ENCODE results near the gene PMEPA1.
"Not testable (repeated sequence)": the region's sequence is repeated elsewhere in the genome, so short reads cannot be mapped to it uniquely, and the experiment has no call there.

PMEPA1 gene

DNA sequence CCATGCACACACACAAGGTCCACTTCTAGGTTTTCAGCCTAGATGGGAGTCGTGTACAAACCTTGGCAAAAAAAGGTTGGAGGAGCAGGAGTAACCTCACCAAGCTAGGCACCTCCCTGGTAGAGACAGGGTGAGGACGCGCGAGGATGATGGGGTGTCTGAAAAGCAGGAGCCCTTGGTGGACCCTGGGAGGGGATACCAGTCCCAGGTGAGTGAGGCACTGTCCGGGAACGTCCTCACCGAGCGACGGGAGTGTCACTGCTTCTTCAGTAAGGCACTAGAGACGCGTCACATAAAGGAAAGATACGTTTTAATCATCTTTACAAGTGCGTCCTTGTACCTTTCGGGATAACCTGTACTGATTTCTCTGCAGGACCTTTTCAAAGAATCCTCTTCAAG is 60.2 kb downstream of the PMEPA1 start:
- no peak for DNase-seq (ENCODE audit: low spot score)

DNA sequence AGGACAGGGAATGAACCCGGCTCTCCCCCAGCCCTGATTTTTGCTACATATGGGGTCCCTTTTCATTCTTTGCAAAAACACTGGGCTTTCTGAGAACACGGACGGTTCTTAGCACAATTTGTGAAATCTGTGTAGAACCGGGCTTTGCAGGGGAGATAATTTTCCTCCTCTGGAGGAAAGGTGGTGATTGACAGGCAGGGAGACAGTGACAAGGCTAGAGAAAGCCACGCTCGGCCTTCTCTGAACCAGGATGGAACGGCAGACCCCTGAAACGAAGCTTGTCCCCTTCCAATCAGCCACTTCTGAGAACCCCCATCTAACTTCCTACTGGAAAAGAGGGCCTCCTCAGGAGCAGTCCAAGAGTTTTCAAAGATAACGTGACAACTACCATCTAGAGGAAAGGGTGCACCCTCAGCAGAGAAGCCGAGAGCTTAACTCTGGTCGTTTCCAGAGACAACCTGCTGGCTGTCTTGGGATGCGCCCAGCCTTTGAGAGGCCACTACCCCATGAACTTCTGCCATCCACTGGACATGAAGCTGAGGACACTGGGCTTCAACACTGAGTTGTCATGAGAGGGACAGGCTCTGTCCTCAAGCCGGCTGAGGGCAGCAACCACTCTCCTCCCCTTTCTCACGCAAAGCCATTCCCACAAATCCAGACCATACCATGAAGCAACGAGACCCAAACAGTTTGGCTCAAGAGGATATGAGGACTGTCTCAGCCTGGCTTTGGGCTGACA is 60.8 kb downstream of the PMEPA1 start:
- DNase-seq (ENCODE audit: low spot score) = no peak

DNA sequence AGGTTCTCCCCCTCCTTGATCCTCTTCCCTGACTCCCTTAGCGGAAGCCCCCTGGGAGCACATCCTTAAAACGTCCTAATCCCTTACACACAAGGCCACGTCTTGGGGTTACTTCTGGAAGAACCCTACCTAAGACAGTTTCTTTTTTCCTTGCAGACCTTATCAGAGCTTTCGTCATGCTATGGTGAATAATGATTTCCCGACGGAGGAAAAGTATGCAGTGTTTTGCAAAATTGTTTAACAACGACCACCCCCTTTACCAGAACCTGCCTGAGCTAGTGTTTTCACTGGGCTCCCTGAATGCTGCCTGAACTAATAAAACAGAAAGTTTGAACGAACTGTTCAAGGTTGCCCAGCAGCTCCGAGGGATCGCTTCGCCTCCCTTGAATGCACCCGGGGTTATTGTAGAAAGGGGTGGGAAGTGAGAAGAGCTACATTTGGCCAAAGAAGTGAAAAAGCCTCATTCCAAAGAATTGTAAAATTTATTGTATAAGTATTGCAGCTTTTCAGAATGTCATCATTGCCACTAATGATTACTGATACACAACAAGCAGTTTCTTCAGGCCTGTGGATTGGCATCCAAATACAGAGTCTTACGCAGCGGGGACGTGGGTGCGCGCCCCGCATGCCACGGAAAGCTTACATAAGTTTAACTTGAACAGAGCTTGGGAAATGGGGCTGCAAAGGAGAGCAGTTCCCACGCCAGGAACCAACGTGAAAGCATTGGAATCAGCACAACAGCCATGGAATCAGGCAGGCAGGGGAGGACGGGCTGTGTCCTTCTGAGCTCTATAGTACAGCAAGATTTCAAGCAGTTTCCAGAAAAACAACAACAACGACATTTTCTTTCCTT is 61.7 kb downstream of the PMEPA1 start:
- DNase-seq (ENCODE audit: low spot score) = no peak

DNA sequence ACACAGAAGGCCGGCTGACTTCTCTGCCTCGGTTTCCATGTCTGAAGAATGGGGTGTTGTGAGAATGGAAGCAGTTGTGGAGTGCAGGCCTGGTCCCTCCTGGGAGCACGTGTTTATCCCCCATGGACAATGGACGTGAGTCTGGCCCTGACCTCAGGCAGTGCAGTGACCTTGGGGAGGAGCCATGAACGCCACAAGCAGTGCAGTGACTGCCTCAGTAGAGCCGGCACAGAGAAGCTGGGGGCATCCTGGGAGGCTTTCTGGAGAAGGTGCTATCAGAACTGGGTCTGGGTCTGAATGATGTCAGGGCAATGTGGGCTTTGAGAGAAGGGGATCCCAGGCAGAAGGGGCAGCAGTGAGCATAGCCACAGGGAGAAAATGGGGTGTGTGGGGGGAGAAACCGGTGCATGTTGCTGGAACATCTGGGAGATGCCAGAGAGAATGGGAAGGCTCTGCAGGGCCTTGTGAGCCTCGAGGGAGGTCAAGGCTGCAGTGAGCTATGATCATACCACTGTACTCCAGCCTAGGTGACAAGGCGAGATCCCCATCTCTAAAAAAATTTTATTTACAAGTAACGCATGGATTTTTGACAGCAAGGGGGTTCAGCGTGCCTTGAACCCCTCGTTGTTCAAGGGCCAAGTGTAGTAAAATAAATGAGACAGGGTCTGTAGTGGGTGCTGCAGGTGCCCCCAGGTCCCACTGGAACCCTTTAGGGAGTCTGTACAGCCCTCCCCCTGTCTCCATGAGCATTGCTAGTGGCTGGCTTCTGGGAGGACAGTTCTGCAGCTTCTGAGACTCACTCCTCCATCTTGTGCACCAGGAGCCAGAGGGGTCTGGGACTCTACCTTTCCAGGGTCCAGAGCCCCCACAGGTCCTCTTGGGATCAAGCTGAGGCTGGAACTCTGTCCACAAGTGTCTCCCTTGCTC is 62.5 kb downstream of the PMEPA1 start:
- DNase-seq (ENCODE audit: low spot score) = no peak

DNA sequence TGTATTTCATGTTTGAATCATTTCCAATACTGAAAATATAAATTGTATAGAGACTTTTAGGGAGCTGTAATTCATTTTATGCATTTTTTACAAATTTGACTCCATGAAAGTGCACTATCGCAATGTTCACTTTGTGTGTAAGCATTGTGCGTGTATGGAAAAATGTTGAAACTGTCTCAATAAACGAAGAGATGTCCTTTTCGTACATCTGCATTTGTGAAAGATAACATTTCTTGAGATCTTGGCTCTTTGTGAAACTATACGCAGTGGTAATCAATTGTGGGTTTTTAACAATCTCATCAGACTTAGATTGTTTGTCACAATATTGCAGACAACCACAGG is 70.9 kb downstream of the PMEPA1 start:
- no peak for DNase-seq (ENCODE audit: low spot score)

DNA sequence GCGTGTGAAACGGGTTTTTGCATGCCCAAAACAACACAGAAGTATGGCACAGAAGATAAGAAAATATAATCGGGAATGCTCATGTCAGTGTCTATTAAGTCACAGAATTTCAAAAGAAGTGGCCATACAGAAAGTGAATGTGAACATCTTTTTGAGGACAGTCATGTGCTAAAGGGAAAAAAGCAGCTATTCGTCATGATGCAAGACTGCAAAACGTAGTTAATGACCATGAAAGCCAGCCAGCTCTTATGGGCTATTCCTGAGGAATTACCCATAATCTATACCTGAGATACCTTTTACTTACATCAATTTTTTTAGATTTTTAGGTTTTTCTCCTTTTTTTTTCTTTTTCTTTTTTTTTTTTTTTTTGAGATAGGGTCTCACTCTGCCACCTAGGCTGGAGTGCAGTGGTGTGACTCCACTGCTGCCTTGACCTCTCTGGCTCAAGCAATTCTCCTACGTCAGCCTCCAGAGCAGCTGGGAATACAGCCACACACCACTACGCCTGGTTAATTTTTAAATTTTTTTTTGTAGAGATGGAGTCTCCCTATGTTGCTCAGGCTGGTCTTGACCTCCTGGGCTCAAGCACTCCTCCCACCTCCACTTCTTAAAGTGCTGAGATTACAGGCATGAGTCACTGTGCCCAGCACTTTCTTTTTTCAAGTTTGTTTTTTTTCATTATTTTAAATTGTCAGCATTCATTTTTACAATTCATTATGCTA is 71.5 kb downstream of the PMEPA1 start:
- no peak for DNase-seq (ENCODE audit: low spot score)

DNA sequence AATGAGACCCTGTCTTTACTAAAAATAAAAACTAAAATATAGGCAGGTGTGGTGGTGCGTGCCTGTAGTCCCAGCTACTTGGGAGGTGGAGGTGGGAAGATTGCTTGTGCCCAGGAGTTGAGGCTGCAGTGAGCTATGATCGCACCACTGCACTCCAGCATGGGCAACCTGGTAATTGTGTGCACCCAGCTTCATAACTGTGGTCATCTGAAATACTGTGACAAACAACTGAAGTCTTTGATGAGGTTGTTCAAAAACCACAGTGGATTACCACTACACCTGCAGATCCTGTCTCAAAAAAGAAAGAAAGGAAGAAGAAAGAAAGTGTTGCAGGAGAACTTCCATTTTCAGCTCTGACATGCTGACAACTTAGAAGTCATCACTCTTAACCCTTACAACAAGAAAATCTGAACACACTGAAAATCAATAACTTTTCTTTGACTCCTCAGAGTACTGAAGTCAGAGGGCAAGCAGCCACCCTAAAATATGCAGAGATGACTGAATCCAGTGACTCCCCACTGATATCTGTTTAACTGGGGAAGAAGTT is 75.8 kb downstream of the PMEPA1 start:
- no peak for DNase-seq (ENCODE audit: low spot score)

DNA sequence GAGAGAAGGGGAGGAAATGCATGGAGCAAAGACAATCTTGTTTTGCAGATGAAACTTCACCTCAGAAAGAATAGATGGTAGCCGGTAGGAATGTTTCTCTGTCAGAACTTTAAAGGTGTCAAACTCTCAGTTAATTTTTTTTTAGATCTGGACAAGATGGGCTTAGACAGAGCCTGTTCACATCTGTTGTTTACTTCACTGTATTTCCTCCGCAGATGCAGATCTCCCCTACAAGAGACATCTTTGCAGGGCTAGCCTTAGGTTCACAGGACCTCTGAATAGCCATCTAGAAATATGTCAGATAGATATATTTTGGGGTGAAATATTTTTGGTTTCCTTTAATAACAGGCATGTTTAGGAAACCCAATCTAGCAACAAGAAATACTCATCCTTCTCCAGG is 77.5 kb downstream of the PMEPA1 start:
- no peak for DNase-seq (ENCODE audit: low spot score)

DNA sequence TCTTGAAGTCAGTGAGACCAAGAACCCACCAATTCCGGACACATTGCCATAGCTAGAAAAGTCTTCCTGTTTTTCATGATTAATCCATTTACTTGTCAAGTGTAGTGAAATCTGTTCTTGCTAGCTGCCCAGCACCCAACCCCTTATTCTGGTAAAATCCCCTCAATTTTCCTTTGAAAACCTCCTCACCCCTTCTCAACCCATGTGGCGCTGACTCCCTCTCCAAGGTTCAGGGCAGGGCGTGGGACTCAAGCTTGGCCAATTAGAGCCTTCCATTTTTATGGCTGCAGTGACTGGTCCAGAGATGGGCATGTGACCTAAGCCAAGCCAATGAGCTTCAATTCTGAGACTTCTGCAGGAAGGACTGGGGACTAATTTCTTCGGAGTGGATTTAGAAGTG is 79.8 kb downstream of the PMEPA1 start:
- no peak for DNase-seq (ENCODE audit: low spot score)

DNA sequence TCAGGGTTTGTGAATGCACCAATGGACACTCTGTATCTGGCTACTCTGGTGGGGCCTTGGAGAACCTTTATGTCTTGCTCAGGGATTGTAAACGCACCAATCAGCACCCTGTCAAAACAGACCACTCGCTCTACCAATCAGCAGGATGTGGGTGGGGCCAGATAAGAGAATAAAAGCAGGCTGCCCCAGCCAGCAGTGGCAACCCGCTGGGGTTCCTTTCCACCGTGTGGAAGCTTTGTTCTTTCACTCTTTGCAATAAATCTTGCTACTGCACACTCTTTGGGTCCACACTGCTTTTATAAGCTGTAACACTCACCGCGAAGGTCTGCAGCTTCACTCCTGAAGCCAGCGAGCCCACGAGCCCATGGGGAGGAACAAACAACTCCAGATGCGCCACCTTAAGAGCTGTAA is 80.3 kb downstream of the PMEPA1 start:
- not testable (repeated sequence) for DNase-seq (ENCODE audit: low spot score)

DNA sequence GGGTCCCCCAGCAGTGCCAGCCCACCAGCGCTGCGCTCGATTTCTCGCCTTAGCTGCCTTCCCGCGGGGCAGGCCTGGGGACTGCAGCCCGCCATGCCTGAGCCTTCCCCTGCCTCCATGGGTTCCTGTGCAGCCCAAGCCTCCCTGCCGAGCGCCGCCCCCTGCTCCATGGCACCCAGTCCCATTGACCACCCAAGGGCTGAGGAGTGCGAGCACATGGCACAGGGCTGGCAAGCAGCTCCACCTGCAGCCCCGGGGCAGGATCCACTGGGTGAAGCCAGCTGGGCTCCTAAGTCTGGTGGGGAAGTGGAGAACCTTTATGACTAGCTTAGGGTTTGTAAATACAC is 80.9 kb downstream of the PMEPA1 start:
- DNase-seq (ENCODE audit: low spot score) = not testable (repeated sequence)

DNA sequence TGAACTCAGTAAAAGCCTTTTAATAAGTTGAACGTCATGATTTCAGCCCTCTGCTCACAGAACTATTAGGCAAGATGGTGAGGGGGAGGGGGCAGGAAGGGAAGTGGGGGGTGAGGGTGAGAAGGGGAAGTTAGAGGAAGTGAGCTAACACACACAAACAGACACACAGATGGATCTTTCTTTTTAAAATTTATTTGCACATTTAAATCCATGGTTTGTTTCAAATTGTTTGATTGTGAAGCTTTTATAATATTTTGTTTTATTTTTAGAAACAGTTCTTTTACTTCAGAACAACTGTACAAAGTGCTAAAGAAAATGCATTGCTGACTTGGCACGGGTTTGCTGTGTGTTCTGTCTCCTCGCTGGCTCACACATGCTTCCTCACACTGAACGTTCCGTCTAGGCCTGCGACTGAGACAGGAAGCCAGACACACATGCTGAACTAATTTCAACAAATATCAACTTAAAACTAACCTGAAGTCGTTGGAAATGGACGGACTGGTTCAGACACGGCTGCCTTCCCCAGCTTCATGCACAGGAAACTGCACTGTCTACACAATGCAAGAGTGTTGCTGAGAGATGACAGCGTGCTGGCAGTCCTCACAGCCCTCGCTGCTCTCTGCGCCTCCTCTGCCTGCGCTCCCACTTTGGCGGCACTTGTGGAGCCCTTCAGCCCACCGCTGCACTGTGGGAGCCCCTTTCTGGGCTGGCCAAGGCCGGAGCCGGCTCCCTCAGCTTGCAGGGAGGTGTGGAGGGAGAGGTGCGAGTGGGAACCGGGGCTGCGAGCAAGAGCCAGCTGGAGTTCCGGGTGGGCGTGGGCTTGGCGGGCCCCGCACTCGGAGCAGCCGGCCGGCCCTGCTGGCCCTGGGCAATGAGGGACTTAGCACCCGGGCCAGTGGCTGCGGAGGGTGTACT is 81.5 kb downstream of the PMEPA1 start:
- peak; percentile 81 for DNase-seq (ENCODE audit: low spot score)

DNA sequence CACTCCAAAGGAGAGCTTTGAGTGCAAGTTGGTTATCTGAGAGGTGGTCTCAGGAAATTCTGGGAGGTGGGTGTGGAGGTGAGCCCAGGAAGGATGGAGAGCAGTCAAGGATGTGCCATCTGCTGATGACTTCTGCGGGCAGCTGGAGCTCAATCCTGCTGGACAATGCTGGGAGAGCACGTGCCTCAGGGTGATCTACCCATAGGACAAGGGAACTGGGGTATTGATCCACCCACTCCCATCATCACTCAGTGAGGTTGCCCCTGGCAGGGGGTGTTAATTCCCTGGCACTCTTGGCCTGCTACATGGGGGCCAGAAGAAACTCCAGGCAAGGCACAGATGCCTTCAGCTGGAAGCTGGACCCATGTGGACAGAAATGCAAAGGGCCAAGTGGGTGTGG is 82.5 kb downstream of the PMEPA1 start:
- no peak for DNase-seq (ENCODE audit: low spot score)

DNA sequence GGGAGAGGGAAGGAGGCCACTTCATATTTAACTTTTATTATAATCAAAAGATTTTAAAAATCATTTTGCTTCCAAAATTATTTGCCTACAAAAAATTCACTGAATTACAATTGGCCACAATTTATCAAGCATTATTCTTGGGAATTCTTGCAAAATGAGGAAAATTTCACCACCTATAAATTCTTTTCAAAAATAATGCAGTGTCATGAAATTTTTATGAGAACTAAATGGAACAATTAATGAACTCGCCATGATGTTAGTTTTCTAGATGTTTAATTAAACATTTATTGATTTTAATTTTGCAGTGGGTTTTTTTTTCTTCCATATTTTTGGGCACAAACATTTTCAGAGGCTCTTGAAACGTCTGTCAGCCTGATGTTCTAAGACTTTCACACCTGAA is 83.8 kb downstream of the PMEPA1 start:
- no peak for DNase-seq (ENCODE audit: low spot score)

DNA sequence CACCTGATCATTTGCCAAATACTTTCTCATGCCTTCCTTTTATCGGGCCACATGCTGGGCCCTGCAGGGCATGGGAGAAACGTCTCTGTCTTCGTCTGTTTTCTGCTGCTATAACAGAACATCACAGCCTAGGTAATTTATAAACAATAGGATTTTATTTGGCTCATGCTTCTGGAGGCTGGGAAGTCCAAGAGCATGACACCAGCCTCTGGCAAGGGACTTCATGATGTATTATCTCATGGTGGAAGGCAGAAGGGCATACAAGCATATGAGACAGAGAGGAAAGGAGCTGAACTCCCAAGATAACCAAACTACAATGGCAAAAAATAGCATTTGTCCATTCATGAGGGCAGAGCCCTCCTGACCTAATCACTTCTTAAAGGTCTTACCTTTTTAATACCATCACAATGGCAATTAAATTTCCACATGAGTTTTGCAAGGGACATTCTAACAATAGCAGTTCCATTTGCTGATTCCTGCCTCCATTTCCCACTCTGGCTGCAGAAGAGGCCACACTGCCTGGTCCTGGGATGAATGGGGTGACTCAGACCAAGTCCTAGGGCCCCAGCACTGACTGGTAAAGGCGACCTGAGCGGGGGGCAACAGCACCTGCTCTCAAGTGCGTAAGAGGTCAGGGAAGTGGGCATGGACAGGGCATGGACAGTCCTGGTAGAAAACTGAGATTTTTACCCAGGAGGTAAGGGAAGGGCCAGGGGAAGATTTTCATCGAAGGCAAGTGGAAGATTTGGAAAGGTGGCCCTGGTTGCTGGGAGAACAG is 84.4 kb downstream of the PMEPA1 start:
- no peak for DNase-seq (ENCODE audit: low spot score)

DNA sequence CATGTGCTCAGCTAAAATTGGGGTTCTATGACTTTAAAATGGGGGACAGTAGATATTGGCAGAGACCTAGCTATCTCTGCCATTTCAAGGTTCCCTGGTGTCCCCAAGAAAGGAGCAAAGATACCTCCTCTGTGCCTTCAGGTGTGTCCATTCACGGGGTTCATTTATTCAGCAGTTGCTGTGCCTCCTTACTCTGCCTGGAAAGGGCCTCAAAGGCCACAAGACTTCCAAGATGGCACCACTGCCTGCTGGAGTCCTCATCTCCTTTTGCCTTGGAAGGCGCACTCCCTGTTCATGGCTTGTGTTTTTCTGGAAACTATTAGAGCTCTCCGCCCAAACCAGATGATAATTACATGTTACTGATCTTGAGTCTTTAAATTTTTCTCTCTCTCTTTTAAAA is 85.7 kb downstream of the PMEPA1 start:
- no peak for DNase-seq (ENCODE audit: low spot score)

DNA sequence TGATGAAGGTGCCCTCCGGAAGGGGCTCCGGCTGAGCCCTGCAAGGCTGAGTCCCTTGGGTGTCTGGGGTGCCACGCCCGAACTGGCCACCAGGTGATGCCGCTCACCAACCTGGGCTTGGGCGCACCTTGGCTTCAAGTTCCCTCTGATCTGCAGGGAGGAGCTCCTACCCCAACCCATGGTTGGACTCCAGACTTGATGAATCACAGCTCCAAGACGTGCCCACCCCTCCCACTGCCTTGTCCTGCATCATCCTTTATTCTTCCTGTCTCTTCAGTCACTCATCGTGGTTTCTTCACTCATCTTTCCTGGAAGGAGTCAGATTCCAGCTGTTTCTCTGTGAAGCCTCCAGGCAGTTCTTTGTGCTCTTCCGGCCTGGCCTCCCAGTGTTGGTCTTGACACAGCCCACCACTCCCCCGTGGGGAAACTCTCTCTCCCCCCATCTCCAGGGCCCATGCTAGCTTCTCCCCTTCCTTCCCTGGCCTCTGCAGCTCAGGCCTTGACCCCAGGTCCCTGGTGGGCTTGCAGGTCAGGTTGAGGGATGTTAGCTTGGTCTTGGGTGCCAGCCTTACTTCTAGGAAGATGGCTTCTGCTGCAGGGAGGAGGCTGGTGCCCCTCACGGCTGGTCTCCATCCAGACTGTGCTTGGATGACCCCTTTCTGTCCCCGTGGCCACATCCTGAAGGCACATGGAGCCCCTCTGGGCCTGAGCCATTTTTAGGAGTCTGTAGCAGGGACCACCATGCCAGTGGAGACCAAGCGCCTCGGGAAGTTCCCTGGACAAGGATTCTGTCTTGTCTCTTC is 87.0 kb downstream of the PMEPA1 start:
- DNase-seq (ENCODE audit: low spot score) = peak; percentile 37

DNA sequence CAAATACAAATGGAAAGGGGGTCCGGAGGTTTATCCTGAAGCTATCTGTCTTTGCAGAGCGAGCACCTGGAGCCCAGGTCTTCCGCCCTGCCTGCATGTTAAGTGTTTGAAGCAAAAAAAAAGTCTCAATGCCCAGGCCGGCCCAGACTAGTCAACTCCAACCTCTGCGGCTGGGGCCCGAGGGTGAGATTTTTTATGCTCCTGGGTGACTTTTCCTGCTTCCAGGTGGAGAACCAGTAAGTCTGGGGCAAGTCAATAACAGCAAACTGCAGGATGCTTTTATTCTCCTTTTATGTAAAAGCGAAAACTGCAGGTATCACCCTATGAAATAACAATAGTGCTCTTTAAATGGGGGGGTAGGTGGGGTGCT is 87.6 kb downstream of the PMEPA1 start:
- no peak for DNase-seq (ENCODE audit: low spot score)
